ENCODE data around the gene TNRC18.
"Not testable (repeated sequence)": the region's sequence is repeated elsewhere in the genome, so short reads cannot be mapped to it uniquely, and the experiment has no call there.

Gene TNRC18

DNA sequence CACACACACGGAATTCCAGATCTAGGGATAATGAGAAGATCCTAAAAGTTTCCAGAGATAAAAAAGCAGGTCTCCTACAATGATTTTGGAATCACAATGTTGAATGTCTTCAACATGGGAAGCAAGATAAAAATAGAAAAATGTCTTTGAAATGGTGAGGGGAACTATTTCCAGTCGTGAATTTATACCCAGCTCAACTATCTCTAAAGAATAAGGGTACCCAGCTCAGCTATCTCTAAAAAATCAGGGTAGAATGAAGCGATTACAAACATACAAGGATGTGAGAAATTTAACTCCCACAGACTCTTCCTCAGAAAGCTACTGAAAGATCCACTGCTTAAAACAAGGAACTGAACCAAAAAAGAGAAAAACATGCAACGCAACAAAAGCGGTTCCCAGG is 105.0 kb downstream of the TNRC18 start:
- H3K4me3 ChIP-seq (ENCODE audit: low read depth in 1 of 2, low read length in 2 of 2); H3K27ac ChIP-seq (ENCODE audit: low read length); H3K9me3 ChIP-seq (ENCODE audit: control insufficient read depth in 1 of 2, low read length in 2 of 2); H3K27me3 ChIP-seq (ENCODE audit: low read depth, low read length); H3K4me1 ChIP-seq (ENCODE audit: control insufficient read depth in 1 of 2, insufficient read depth in 2 of 2, low read length in 2 of 2): not testable (repeated sequence)
- H3K36me3 ChIP-seq (ENCODE audit: control insufficient read depth in 1 of 2, insufficient read depth in 2 of 2, low read length in 2 of 2): peaks cover 9 to 68% of the 10 kb centered on the region in 2 donors

DNA sequence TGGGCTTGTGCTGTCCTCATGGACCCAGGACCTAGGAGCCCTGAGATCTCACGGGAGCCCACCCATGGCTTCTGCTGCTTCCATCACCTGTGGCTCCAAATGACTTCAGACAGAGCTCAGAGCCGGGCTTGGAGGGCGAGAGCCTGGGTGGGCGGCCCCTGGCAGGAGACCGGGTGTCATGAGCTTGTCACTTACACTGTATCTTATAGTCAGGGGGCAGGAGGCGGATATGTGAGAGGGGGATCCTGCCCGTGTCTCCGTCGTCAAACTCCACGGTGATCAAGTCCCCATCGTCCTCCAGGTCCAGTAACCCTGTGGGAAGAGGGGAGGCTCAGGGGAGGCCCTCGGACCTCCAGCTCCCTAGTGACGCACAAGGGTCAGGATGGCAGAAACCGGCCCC is 107.9 kb downstream of the TNRC18 start:
- Histone ChIP-seq H3K36me3 (ENCODE audit: control insufficient read depth in 1 of 2, insufficient read depth in 2 of 2, low read length in 2 of 2) (peaks cover 14 to 63% of the 10 kb centered on the region in 2 donors), H3K4me1 (ENCODE audit: control insufficient read depth in 1 of 2, insufficient read depth in 2 of 2, low read length in 2 of 2) (peaks cover 0 to 3% of the 10 kb centered on the region in 2 donors), H3K4me3 (ENCODE audit: low read depth in 1 of 2, low read length in 2 of 2) (no peak overlapping the region), H3K27me3 (ENCODE audit: low read depth, low read length) (no peaks in the 10 kb centered on the region), H3K27ac (ENCODE audit: low read length) (no peak overlapping the region), H3K9me3 (ENCODE audit: control insufficient read depth in 1 of 2, low read length in 2 of 2) (peaks cover 0 to 8% of the 10 kb centered on the region in 2 donors)

DNA sequence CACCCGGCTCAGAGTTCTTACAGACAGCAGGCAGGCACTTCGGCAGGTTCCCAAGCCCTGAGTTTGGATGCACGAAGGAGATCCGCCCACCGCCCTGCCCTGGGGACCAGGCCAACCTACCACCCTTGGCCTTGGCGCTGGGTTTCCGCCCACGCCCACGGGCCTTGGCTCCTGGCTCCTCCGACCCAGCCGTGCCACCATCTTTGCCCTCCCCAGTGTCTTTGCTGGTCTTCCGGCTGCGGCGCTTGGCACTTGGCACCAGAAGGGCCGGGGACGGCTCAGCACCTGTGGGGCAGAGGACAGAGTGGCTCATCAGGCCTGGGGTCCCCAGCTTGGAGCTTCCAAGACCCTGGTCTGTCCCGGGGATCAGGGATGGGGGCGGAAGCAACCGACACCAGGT is 108.8 kb downstream of the TNRC18 start:
- no peaks in the 10 kb centered on the region for H3K27me3 ChIP-seq (ENCODE audit: low read depth, low read length)
- peaks cover 0 to 8% of the 10 kb centered on the region in 2 donors for H3K9me3 ChIP-seq (ENCODE audit: control insufficient read depth in 1 of 2, low read length in 2 of 2)
- peaks cover 0 to 3% of the 10 kb centered on the region in 2 donors for H3K4me1 ChIP-seq (ENCODE audit: control insufficient read depth in 1 of 2, insufficient read depth in 2 of 2, low read length in 2 of 2)
- no peak overlapping the region for H3K27ac ChIP-seq (ENCODE audit: low read length)
- H3K36me3 ChIP-seq (ENCODE audit: control insufficient read depth in 1 of 2, insufficient read depth in 2 of 2, low read length in 2 of 2): peaks cover 15 to 58% of the 10 kb centered on the region in 2 donors
- H3K4me3 ChIP-seq (ENCODE audit: low read depth in 1 of 2, low read length in 2 of 2): no peak overlapping the region

DNA sequence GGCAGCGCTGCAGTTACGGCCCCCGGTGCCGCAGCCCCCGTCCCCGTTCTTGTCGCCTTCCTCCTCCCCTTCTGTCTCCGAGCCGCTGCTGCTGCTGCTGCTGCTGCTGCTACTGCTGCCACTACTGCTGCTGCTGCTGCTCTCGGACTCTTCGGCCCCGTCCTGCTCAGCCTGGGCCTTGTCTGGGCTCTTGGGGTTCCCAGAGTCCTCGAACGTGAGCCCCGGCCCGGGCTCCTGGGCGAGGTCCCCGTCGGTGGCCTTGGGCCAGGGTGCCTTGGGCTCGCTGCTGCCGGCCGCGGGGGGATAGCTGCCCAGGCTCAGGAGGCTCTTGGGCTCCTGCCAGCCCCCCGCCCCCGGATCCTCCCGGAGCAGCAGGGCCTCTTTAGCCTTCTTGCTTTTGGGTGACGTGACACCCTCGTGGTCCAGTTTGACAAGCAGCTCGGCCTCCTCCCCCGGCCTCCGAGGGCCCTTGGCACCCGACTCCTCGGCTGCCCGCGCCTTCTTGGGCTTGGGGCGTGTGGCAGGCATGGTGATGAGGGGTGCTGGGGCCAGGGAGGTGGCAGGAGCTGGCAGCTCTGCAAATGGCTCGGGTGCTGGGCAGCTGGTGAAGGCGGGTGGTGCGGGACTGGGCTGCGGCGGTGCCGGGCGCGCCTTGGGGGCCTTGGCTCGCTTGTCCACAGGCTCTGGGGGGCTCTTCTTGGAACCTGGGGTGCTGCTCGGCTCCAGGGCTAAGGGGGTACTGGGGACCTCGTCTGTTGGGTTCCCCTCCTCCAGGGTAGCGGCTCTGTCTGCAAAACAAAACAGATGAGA is 110.4 kb downstream of the TNRC18 start:
- H3K9me3 ChIP-seq (ENCODE audit: control insufficient read depth in 1 of 2, low read length in 2 of 2); H3K4me3 ChIP-seq (ENCODE audit: low read depth in 1 of 2, low read length in 2 of 2); H3K4me1 ChIP-seq (ENCODE audit: control insufficient read depth in 1 of 2, insufficient read depth in 2 of 2, low read length in 2 of 2); H3K27ac ChIP-seq (ENCODE audit: low read length); H3K27me3 ChIP-seq (ENCODE audit: low read depth, low read length): not testable (repeated sequence)
- H3K36me3 ChIP-seq (ENCODE audit: control insufficient read depth in 1 of 2, insufficient read depth in 2 of 2, low read length in 2 of 2): peaks cover 10 to 55% of the 10 kb centered on the region in 2 donors

DNA sequence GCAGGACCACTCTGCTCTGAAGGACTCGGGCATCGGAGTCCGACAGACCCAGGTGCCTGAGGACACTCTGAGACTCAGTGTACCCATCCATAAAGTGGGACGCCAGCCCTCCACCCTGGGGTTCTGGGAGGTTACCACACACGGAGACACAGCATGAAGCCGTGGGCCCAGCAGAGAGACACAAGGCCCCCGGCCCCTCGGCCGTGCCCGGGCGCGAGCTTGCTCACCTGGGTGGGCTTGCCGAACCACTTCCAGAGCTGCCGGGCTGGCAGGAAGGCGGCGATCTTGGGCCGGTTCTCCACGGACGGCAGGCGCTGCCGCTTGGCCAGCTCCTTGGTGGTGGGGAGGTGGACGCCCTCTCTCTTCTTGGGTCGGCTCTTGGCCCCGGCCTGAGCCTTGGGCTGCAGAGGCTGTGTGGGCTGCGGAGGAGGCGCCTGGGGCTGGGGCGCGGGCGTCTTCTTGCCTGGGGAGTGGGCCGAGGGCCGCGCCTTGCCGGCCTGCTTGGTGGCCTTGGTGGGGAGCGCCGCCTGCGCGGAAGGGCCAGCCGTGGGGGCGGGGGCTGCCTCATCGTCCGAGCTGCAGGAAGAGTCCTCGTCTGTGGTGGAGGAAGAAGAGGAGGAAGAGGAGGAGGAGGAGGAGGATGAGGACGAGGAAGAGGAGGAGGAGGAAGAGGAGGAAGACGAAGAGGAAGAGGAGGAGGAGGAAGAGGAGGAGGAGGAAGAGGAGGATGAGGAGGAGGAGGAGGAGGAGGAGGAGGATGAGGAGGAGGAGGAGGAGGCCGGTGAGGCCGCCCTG is 111.2 kb downstream of the TNRC18 start:
- not testable (repeated sequence) for H3K27me3 ChIP-seq (ENCODE audit: low read depth, low read length); H3K4me3 ChIP-seq (ENCODE audit: low read depth in 1 of 2, low read length in 2 of 2); H3K4me1 ChIP-seq (ENCODE audit: control insufficient read depth in 1 of 2, insufficient read depth in 2 of 2, low read length in 2 of 2); H3K9me3 ChIP-seq (ENCODE audit: control insufficient read depth in 1 of 2, low read length in 2 of 2); H3K27ac ChIP-seq (ENCODE audit: low read length)
- H3K36me3 ChIP-seq (ENCODE audit: control insufficient read depth in 1 of 2, insufficient read depth in 2 of 2, low read length in 2 of 2): peaks cover 10 to 63% of the 10 kb centered on the region in 2 donors

DNA sequence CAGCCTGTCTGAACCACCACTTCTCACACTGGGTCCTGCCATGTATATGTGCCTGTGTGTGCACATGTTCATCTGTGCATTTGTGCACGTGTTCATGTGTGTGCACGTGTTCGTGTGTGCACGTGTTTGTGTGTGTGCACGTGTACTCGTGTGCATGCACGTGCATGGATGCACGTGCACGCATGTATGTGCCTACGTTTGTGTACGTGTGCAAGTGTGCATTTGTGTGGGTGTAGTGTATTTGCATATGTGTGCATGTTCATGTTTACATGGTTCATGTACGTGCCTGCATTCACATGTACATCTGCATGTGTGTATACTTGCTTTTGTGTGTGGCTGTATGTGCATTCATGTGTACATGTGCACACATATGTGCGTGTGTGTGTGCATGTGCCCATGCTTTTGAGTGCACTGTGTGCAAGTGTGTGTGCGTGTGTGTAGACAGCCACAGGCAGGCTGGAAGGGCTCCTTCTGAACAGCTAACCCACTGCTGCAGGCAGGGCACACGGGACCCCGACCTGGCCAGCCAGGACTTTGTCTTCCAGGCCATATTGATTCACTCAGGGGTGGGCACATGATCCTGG is 112.7 kb downstream of the TNRC18 start:
- H3K9me3 ChIP-seq (ENCODE audit: control insufficient read depth in 1 of 2, low read length in 2 of 2): no peaks in the 10 kb centered on the region
- H3K27me3 ChIP-seq (ENCODE audit: low read depth, low read length): no peaks in the 10 kb centered on the region
- no peak overlapping the region for H3K4me3 ChIP-seq (ENCODE audit: low read depth in 1 of 2, low read length in 2 of 2)
- H3K4me1 ChIP-seq (ENCODE audit: control insufficient read depth in 1 of 2, insufficient read depth in 2 of 2, low read length in 2 of 2): peaks cover 0 to 3% of the 10 kb centered on the region in 2 donors
- no peak overlapping the region for H3K27ac ChIP-seq (ENCODE audit: low read length)
- peaks cover 6 to 59% of the 10 kb centered on the region in 2 donors for H3K36me3 ChIP-seq (ENCODE audit: control insufficient read depth in 1 of 2, insufficient read depth in 2 of 2, low read length in 2 of 2)

DNA sequence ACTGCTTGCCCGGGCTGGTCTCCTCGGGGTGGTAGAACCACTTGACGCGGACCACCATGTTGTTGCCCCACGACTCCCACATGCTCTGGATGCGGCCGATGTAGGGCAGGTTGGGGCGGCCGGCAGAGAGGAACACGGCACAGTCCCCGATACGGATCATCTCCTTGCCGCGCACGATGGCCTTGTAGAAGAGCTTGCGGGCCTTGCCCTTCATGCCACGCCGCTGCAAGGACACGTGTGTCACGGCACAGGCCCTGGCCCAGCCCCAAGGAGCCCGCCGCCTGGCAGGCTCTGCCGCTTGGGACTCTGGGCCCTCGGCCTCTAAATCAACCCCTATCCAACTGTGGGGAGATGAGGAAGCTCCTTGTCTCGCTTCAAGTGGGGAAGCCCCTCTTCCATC is 114.5 kb downstream of the TNRC18 start:
- H3K4me3 ChIP-seq (ENCODE audit: low read depth in 1 of 2, low read length in 2 of 2): no peak overlapping the region
- H3K36me3 ChIP-seq (ENCODE audit: control insufficient read depth in 1 of 2, insufficient read depth in 2 of 2, low read length in 2 of 2): peaks cover 6 to 42% of the 10 kb centered on the region in 2 donors
- peaks cover 0 to 3% of the 10 kb centered on the region in 2 donors for H3K4me1 ChIP-seq (ENCODE audit: control insufficient read depth in 1 of 2, insufficient read depth in 2 of 2, low read length in 2 of 2)
- no peaks in the 10 kb centered on the region for H3K9me3 ChIP-seq (ENCODE audit: control insufficient read depth in 1 of 2, low read length in 2 of 2)
- H3K27me3 ChIP-seq (ENCODE audit: low read depth, low read length): no peaks in the 10 kb centered on the region
- H3K27ac ChIP-seq (ENCODE audit: low read length): no peak overlapping the region

DNA sequence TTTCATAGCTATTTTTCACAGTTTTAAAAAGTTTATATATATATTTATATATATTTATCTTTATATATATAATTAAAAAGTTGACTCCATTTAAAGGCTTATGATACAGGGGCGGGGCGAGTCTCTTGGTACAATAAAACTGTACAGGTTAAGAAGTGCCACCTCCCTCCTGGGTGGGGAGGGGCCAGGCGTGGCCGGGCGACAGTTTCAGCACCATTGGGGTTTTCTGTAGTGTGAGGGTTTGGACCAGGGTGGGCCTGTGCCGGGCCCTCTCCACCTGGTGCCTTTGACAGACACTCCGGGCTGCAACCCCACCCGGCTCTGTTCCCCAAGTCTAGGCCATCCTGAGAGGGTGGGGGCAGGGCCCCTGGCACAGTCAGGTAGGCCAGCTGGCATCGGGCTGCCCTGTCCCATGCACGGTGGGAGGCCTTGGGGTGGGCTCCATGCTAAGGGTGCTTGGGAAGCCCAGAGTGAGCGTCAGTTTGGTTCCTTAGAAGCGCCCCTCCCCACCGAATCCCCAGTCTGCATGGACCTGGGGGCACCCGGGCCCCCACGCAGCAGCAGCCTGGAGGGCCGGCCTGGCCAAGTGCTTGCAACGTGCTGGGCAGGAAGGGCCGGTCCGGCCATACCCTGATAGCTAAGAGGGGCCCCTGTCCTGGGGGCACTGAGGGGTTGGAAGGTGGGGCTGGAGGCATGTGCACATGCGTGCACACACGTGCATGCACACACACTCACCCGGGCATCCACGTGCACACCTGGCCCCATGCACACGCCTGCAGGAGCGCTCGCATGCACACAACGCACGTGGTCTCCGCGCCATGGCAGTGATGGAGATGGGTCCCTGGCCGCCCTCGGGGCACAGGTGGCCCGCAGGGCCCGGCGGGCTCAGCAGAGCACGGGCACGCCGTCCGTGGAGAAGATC is 116.2 kb downstream of the TNRC18 start:
- not testable (repeated sequence) for H3K27me3 ChIP-seq (ENCODE audit: low read depth, low read length); H3K9me3 ChIP-seq (ENCODE audit: control insufficient read depth in 1 of 2, low read length in 2 of 2); H3K4me3 ChIP-seq (ENCODE audit: low read depth in 1 of 2, low read length in 2 of 2); H3K27ac ChIP-seq (ENCODE audit: low read length); H3K4me1 ChIP-seq (ENCODE audit: control insufficient read depth in 1 of 2, insufficient read depth in 2 of 2, low read length in 2 of 2)
- H3K36me3 ChIP-seq (ENCODE audit: control insufficient read depth in 1 of 2, insufficient read depth in 2 of 2, low read length in 2 of 2): peaks cover 6 to 40% of the 10 kb centered on the region in 2 donors

DNA sequence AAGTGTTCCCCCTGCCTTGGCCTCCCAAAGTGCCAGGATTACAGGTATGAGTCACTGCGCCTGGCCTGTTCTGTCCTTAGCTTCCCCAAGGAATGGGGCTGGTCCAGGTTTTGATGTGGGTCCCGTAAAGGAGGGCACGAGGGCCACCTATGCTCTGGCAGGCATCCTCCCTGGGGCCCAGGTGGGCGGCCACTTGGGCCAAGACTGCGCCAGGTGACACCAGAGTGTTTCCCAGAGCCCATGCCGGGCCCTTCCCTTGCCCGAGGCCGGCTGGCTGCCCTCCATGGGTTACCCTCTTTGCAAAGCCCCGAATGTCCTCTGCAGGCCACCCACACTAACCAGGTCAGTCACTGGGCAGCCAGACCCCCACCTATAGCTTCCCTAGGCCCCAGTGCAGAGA is 118.6 kb downstream of the TNRC18 start:
- not testable (repeated sequence) for H3K4me3 ChIP-seq (ENCODE audit: low read depth in 1 of 2, low read length in 2 of 2); H3K27ac ChIP-seq (ENCODE audit: low read length); H3K9me3 ChIP-seq (ENCODE audit: control insufficient read depth in 1 of 2, low read length in 2 of 2); H3K4me1 ChIP-seq (ENCODE audit: control insufficient read depth in 1 of 2, insufficient read depth in 2 of 2, low read length in 2 of 2); H3K27me3 ChIP-seq (ENCODE audit: low read depth, low read length)
- H3K36me3 ChIP-seq (ENCODE audit: control insufficient read depth in 1 of 2, insufficient read depth in 2 of 2, low read length in 2 of 2): peaks cover 0 to 22% of the 10 kb centered on the region in 2 donors

DNA sequence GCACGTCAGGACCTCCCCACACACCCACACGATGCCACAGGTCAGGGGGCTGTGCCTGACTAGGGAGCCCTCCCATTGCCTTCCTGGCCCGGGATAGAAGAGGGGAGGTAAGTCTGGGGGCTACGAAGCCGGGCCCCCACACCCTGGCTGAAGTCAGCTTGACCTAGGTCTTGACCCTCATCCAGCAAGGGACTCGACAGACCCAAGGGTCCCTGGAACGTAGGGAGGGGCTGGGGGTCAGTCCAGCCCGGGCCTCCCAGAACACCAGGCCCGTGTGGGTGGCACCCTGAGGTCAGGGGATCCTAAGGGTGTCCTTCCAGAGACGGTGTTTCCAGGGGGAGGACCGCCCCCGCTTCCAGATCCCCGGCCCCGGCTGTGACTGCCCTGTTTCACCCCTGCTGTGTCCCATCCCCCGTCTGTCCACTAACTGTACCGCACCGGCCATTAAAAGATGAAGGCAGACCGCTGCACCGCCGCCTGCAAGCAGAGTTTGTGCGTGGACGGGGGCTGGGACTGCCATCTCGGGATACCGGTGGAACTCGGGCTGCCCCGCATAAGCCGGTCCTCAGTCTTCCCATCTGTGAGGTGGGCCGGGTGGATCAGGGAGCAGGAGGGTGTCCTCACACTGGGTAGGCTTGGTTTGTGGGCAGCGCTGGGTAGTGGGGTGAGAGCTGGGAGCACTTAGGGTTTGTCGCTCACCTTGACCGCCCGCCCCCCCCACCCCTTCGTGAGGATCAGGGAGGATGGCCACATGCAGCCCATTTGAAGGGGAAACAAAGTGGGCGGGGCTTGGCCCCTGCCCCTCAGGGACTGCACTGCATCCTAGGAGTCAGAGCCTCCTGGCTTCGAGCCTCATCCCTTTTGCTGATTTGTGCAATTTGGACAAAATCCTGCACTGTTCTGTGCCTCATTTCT is 119.8 kb downstream of the TNRC18 start:
- H3K4me1 ChIP-seq (ENCODE audit: control insufficient read depth in 1 of 2, insufficient read depth in 2 of 2, low read length in 2 of 2): no peaks in the 10 kb centered on the region
- no peaks in the 10 kb centered on the region for H3K27me3 ChIP-seq (ENCODE audit: low read depth, low read length)
- H3K36me3 ChIP-seq (ENCODE audit: control insufficient read depth in 1 of 2, insufficient read depth in 2 of 2, low read length in 2 of 2): peaks cover 0 to 17% of the 10 kb centered on the region in 2 donors
- H3K27ac ChIP-seq (ENCODE audit: low read length): no peak overlapping the region
- no peaks in the 10 kb centered on the region for H3K9me3 ChIP-seq (ENCODE audit: control insufficient read depth in 1 of 2, low read length in 2 of 2)
- no peak overlapping the region for H3K4me3 ChIP-seq (ENCODE audit: low read depth in 1 of 2, low read length in 2 of 2)
